LoVo (cell line): ENCODE data around the gene BABAM1.
"Not testable (repeated sequence)": the region's sequence is repeated elsewhere in the genome, so short reads cannot be mapped to it uniquely, and the experiment has no call there.

Experiments used
- DNase-seq: peaks from one replicate; pipeline ENCODE4 v3.0.0-alpha.2; 2016; ENCODE audit warnings: low spot score

BABAM1 gene

GRCh38 chr19:17243830-17244617, 23.2 kb upstream of the BABAM1 start:
- DNase-seq, result no peak

DNA sequence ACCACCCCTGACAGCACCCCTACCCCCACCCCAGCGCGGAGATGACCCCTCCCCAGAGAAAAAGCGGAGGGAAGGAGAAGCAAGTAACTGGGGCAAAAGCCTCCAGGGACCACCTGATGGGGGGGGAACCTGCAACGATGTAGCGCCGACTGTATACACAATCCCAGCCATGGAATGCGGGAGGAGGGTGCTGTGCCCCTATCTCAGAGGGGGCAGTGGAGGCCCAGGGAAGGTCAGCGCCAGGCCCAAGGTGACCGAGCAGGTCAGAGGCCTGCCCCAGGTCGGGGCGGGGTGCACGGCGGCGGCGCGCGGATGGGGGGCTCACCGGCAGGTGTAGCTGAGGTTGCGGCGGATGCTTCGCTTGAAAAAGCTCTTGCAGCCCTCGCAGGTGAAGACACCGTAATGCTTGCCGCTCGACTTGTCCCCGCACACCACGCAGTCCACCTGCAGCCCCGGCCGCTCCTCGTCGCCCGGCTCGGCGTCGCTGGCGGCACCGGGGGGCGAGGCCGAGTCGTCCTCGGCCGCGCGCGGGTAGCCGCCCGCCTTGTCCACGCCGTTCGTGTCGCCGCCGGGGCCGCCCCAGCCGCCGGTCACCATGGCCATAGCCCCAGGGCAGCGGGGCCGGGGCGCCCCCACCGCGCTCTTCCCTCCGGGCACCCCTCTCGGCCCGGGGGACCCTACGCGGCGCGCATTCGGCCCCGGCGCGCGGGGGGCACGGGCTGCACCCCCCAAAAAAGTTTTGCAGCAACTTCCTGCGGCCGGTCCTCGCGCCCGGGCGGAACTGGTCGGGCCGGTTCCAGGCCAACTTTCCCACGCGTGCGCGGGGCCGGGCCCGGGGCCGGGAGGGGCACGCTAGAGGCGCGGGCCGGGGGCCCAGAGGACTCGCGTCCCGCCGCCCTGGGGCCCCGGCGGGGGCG, 22.4 kb upstream of the BABAM1 start:
- DNase-seq, result no peak

- DNase-seq, result no peak
These were observed 21.7 kb upstream of the BABAM1 start, which contains the start of gene NR2F6 for GRCh38 chr19:17245535-17245984. TSS of gene NR2F6 (minus strand) at chr19:17245919. CDS start at chr19:17245220, 699 bp downstream.

GRCh38 chr19:17246681-17247425, 20.4 kb upstream of the BABAM1 start:
- DNase-seq, result no peak

- DNase-seq, result no peak
These were observed 19.0 kb upstream of the BABAM1 start for GRCh38 chr19:17248011-17248776.

- no peak for DNase-seq
These were observed 17.2 kb upstream of the BABAM1 start for GRCh38 chr19:17249887-17250548.

DNA sequence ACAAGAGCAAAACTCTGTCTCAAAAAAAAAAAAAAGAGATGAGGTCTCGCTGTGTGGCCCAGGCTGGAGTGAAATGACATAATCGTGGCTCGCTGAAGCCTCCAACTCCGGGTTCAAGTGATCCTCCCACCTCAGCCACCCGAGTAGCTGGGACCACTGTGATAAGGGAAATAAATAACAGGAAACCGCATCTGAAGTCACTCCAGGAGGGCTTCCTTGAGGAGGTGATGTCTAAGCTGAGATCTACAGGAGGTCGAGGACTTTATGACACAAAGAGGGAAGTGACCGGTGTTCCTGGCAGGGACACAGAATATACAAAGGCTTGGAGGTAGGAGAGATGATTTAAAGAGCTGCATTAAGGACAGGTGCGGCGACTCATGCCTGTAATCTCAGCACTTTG, 12.6 kb upstream of the BABAM1 start:
- DNase-seq, result no peak

DNA sequence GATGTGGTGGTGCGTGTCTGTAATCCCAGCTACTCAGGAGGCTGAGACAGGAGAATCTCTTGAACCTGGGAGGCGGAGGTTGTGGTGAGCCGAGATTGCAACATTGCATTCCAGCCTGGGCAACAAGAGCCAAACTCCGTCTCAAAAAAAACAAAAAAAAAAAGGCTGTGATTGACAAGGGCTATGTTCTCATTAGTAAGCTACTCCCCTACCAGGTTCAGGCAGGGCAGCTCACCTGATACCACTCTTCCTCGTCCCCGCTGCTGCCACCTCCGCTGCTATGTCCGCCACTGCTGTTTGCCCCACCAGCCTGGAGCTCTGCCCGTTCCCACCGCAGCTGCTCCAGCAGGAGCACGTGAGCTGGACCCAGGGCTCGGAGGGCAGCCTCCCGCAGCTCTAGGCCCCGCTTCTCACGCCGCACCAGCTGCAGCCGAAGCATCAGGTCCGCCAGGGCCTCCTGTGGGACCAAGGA, 12.1 kb upstream of the BABAM1 start:
- DNase-seq, result no peak

- DNase-seq, result no peak
These were observed 11.1 kb upstream of the BABAM1 start for GRCh38 chr19:17256130-17256529.

GRCh38 chr19:17259118-17259780, 8.0 kb upstream of the BABAM1 start:
- DNase-seq, result no peak

DNA sequence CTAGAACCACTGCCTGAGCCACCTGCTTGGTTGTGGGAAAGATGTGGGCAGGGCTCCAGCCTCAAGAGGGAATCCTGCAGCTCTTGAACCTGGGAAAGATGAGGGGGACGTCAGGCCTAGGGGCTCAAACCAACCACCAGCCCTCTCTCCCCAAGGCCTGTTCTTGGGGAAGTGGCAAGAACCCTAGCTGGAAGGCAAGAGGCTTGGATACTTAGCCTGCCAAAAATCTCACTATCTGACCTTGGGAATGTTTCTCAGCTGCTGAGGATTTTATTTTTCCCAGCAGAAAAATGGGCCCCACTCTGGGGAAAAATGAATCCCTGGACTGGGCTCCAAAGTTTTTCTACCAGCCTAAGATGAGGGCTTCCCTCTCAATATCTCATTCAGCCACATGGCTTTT, 7.3 kb upstream of the BABAM1 start:
- DNase-seq, result no peak

- DNase-seq, result peak; percentile 88
These were observed 6.4 kb upstream of the BABAM1 start for GRCh38 chr19:17260842-17261325.

GRCh38 chr19:17262557-17262956, 4.7 kb upstream of the BABAM1 start:
- DNase-seq, result no peak

- no peak for DNase-seq
These were observed 3.3 kb upstream of the BABAM1 start for GRCh38 chr19:17263712-17264640.

- DNase-seq, result no peak
These were observed 2.6 kb upstream of the BABAM1 start, which contains the start of gene USHBP1 for GRCh38 chr19:17264641-17264979. TSS of gene USHBP1 (minus strand) at chr19:17264745. CDS start at chr19:17264299, 446 bp downstream.

DNA sequence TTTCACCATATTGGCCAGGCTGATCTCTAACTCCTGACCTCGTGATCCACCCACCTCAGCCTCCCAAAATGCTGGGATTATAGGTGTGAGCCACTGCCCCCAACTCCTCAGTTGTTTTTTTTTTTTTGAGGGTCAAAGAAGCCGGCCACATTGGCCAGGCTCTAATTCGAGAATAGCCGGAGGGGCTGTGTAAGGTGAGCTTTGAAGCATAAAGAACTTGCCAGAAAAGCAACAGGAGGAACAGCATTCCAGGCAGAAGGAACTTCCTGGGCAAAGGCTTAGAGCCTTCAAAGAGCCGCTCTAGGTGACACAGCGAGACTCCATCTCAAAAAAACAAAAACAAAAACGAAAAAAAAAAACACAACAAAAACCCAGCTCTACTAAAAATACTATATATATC, 1.2 kb upstream of the BABAM1 start:
- DNase-seq, result no peak

DNA sequence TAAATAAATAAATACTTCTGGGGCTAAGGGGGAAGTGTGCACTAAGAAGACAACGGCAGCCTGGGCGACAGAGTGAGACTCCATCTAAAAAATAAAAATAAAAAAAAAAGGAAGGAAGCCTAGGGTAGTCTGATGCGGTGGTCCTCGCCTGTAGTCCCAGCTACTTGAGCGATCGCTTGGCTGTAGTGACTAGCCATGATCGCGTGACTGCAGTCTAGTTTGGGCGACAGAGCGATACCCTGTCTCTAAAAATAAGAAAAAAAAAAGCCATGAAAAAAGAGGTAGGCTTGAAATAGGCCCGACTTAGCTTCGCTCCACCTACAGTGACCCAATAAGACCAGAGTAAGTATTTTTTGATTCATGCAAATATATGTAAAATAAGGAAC, 661 bp upstream of the BABAM1 start:
- DNase-seq, result no peak

- no peak for DNase-seq
These were observed 1.5 kb downstream of the BABAM1 start for GRCh38 chr19:17268754-17269153.

DNA sequence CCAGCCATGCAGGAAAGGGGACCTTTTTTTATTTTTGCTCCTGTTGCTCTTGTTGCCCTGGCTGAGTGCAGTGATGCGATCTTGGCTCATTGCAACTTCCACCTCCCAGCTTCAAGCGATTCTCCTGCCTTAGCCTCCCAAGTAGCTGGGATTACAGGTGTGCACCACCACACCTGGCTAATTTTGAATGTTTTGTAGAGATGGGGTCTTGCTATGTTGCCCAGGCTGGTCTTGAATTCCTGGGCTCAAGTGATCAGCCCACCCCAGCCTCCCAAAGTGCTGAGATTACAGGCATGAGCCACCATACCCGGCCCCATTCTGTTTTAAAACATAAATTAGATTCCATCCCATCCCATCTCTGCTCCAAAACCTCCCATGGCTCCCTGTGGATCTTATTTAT, 7.6 kb downstream of the BABAM1 start:
- not testable (repeated sequence) for DNase-seq
